Heart right ventricle (tissue), 16 donors: ENCODE measurements around the gene COL18A1. TPM values are rescaled to one million over a fixed set of nuclear protein-coding genes. Genes with fewer than 3 reads are reported as not detected.

Source experiments
- ATAC-seq, 8 donors: fragments of 200-7000 bp; cut with Tn5 transposase; one replicate each; pipeline ENCODE4 v1.9.1; 2020; ENCODE audit warnings: mild to moderate bottlenecking in 8 of 8, moderate library complexity in 8 of 8, moderate number of reproducible peaks in 1 of 8
- DNase-seq, 2 donors: peaks; one replicate each; pipeline ENCODE4 v3.0.0-alpha.2; 2020
- H3K27ac ChIP-seq, 10 donors: fragments of 200-600 bp; sonication (generic) in 2 of 10; one replicate each; pipeline versions ENCODE4 v1.5.0 to v1.8.0; 2020 to 2022; ENCODE audit warnings: mild to moderate bottlenecking in 3 of 10
- H3K27me3 ChIP-seq, 7 donors: fragments of 200-600 bp; one replicate each; pipeline ENCODE4 v1.8.0; 2021 to 2022; ENCODE audit warnings: mild to moderate bottlenecking in 2 of 7
- H3K36me3 ChIP-seq, 9 donors: fragments of 200-600 bp; sonication (generic) in 1 of 9; one replicate each; pipeline versions ENCODE4 v1.5.0 to v1.8.0; 2020 to 2022; ENCODE audit warnings: mild to moderate bottlenecking in 2 of 9
- H3K4me1 ChIP-seq, 9 donors: fragments of 200-600 bp; sonication (generic) in 1 of 9; one replicate each; pipeline versions ENCODE4 v1.5.0 to v1.8.0; 2020 to 2022; ENCODE audit warnings: mild to moderate bottlenecking in 4 of 9
- H3K4me3 ChIP-seq, 10 donors: fragments of 200-600 bp; sonication (generic) in 2 of 10; one replicate each; pipeline versions ENCODE4 v1.5.0 to v1.8.0; 2020 to 2022; ENCODE audit warnings: mild to moderate bottlenecking in 7 of 10, moderate library complexity in 2 of 10
- H3K9me3 ChIP-seq, 11 donors: fragments of 200-600 bp in 10 of 11; sonication (generic) in 2 of 11; one replicate each; pipeline versions ENCODE4 v1.5.0 to v1.8.0; 2013 to 2022; ENCODE audit warnings: mild to moderate bottlenecking in 2 of 11, control low read depth in 1 of 11, moderate library complexity in 1 of 11
- CTCF ChIP-seq, 9 donors: fragments of 200-600 bp; sonication (generic) in 2 of 9; IDR thresholded peaks; one replicate each; pipeline versions ENCODE4 v1.5.0 to v1.8.0; 2021 to 2022; ENCODE audit warnings: antibody characterized with exemption in 9 of 9, mild to moderate bottlenecking in 5 of 9, moderate library complexity in 1 of 9
- WGBS, 2 donors: extraction: QIAGEN DNeasy Blood & Tissue Kit; methylation state at CpG; one replicate each; pipeline ENCODE4 v1.1.7; 2013; ENCODE audit warnings: inconsistent platforms in 1 of 2; 5-methylcytosine and 5-hydroxymethylcytosine counted together
- intact Hi-C, 10 donors: fragments of 100-400 bp; cut with DNase I; formaldehyde crosslinking; loops; one replicate each; pipeline versions ENCODE4 v1.11.1 to v1.14.2; 2022
- polyA plus RNA-seq, 2 donors: library from polyadenylated mRNA; stranded (reverse); fragments of 200-250 nt; gene quantifications; one replicate each; pipeline ENCODE4 v1.2.3, GENCODE V29; 2013
- total RNA-seq, 10 donors: library from RNA; stranded (reverse); fragmentation: NEBNext Ultra II Directional in 3 of 10; extraction: Animal tissue kit (Norgen Biotek cat#: 25700) in 3 of 10; gene quantifications; one replicate each; pipeline versions ENCODE4 v1.2.1 to v1.2.4, GENCODE V29; 2021 to 2023
- donor health status: Arrhythmogenic right ventricular cardiomyopathy.
- donor health status: ischemic (EF 13 %, LVEDD 7.1; RV severe dilation, severe dysfunction).
- donor health status: healthy with polysubstance abuse.
- donor health status: DM: no; HTN: yes; CAD: no.
- donor health status: DM: no; HTN: no; CAD: no.
- donor health status: ischemic (EF 25% LVEDD 6.9; RV normal size, moderate dysfunction).
- donor health status: ischemic (EF 25% LVEDD 5.7; RV mildly dilated, moderate dysfunction).
- donor health status: healthy.
- donor health status: DM: yes; HTN: yes; CAD: no.
- donor health status: Ischemic cardiomyopathy.
- donor health status: ischemic (EF 35%, LVEDD 5.7; RV mildly dilated, moderate dysfunction).
- donor health status: nonischemic (EF 11% LVEDD 7.7; RV severe dilation, severe dysfunction).
- donor health status: DM: yes; HTN: yes; CAD: no.
- donor health status: PGD.
- donor health status: ischemic (EF 29% LVEDD 5.4; RV normal size, mild dysfunction).
- donor health status: nonischemic (EF 23%, LVEDD 6.1; RV moderate dilation, normal function).

COL18A1 gene
- total and polyA plus RNA-seq, 12 donors, result 33.7 to 87.1 (median 52.6) TPM

DNA sequence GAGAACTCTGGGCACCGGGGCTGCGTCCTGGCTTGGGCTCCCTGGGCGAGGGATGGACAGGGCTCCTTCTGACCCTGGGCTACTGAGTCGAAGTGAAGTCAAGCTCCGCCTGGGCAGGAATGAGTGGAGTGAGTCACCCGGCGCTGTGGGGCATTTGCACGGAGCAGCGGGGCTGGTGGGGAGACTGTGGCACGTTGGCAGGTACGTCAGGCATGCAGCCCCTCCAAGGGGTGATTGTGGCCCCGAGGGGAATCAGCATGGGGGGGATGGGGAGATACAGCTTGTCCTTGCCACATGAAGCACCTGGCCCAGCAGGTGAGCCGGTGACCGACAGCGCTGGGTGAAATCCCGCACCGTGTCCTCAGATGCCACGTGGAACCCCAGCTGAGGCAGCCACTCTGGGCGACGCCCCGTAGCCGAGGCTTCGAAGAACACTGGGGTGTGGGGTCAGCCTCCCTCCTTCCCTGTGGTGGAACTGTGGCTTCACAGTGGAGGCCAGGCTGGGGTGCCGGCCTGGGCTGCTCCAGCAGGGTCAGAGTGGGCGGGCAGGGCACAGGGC, 62.3 kb downstream of the COL18A1 start:
- Histone ChIP-seq H3K4me1 (peaks cover 12 to 42% (median 32%) of the 10 kb centered on the region in 9 donors), H3K4me3 (no peak overlapping the region), H3K9me3 (peaks cover 0 to 9% (median under 1%) of the 10 kb centered on the region in 11 donors), H3K36me3 (peaks cover 0 to 25% (median 0%) of the 10 kb centered on the region in 9 donors), H3K27ac (no peak overlapping the region), H3K27me3 (no peaks in the 10 kb centered on the region)
- no peak for TF ChIP-seq CTCF (IDR thresholded peaks at IDR 0.05)
- ATAC-seq (no peak), DNase-seq (peak in 1 of 2 donors; percentile 8)
- intact Hi-C loops, result no loop called here
- 95% methylated on average over 25 of the region's 25 CpGs for WGBS, 2 donors

GRCh38 chr21:45468051-45468970, 63.3 kb downstream of the COL18A1 start:
- Histone ChIP-seq H3K4me3 (no peak overlapping the region), H3K27me3 (no peaks in the 10 kb centered on the region), H3K9me3 (no peaks in the 10 kb centered on the region), H3K36me3 (peaks cover 0 to 32% (median 0%) of the 10 kb centered on the region in 9 donors), H3K4me1 (peaks cover 14 to 51% (median 38%) of the 10 kb centered on the region in 9 donors), H3K27ac (peak overlapping the region in 2 of 10 donors; percentile 78 to 90)
- 91 to 93% methylated on average over 45 of the region's 45 CpGs for WGBS, 2 donors
- TF ChIP-seq CTCF (IDR thresholded peaks at IDR 0.05), result no peak
- no peak for ATAC-seq
- peak in 1 of 2 donors; percentile 17 for DNase-seq
- intact Hi-C loops, result no loop called here

- Histone ChIP-seq H3K4me3 (no peak overlapping the region), H3K27ac (peak overlapping the region in 5 of 10 donors; percentile 78 to 90 (median 86)), H3K27me3 (no peaks in the 10 kb centered on the region), H3K36me3 (peaks cover 0 to 37% (median 0%) of the 10 kb centered on the region in 9 donors), H3K4me1 (peaks cover 14 to 51% (median 38%) of the 10 kb centered on the region in 9 donors), H3K9me3 (no peaks in the 10 kb centered on the region)
- intact Hi-C loops, result no loop called here
- 93 to 95% methylated on average over 14 of the region's 14 CpGs for WGBS, 2 donors
- DNase-seq (no peak), ATAC-seq (no peak)
- TF ChIP-seq CTCF (IDR thresholded peaks at IDR 0.05), result no peak
Measured at GRCh38 chr21:45468971-45469272, 64.0 kb downstream of the COL18A1 start.

- H3K4me3 ChIP-seq, result no peak overlapping the region
- H3K27me3 ChIP-seq, result no peaks in the 10 kb centered on the region
- DNase-seq (peak in 1 of 2 donors; percentile 18), ATAC-seq (no peak)
- no peak for TF ChIP-seq CTCF (IDR thresholded peaks at IDR 0.05)
- intact Hi-C loops, result loop anchor here in 1 of 10 donors (10.0 kb wide), 1 partner anchor 125 kb away; no protein-coding TSS in a partner anchor
- H3K4me1 ChIP-seq, result peaks cover 14 to 51% (median 38%) of the 10 kb centered on the region in 9 donors
- H3K9me3 ChIP-seq, result no peaks in the 10 kb centered on the region
- H3K27ac ChIP-seq, result peak overlapping the region in 9 of 10 donors; percentile 57 to 90 (median 82)
- peaks cover 0 to 40% (median 0%) of the 10 kb centered on the region in 9 donors for H3K36me3 ChIP-seq
- WGBS, 2 donors, result 81 to 84% methylated on average over 24 of the region's 24 CpGs
Measured at GRCh38 chr21:45469273-45470086, 64.5 kb downstream of the COL18A1 start.
